ENCODE results near the gene FLNB. TPM values are rescaled to one million over a fixed set of nuclear protein-coding genes. Genes with fewer than 3 reads are reported as not detected.

The FLNB gene
- total and polyA plus RNA-seq, 2 of the 4 experiments (the other 2 are of a cell fraction): 78.0 to 136 TPM

- Histone ChIP-seq H3K9me1 (ENCODE audit: insufficient read depth, low read length) (peaks cover 43% of the 10 kb centered on the region), H4K20me1 (ENCODE audit: insufficient read depth, low read length) (peaks cover 69% of the 10 kb centered on the region), H4K8ac (ENCODE audit: low read depth in 2 of 2, low read length in 2 of 2) (peak overlapping the region in 1 of 2 experiments; percentile 30; a peak in 1 of 4 replicates), H3K36me3 (ENCODE audit: control insufficient read depth, insufficient read depth, low read length) (no peaks in the 10 kb centered on the region), H3K4me1 (ENCODE audit: control insufficient read depth, insufficient read depth, low read length) (peaks cover 42% of the 10 kb centered on the region), H2BK5ac (ENCODE audit: low read depth, low read length, poor library complexity, severe bottlenecking) (peak overlapping the region; percentile 23), H3K9ac (ENCODE audit: low read depth, low read length) (0 out of 2 replicates have a peak overlapping the region, but pooled peaks have one; percentile 39), H4K5ac (ENCODE audit: low read depth, low read length) (peak overlapping the region; percentile 0), H2BK15ac (ENCODE audit: low read depth, low read length) (0 out of 3 replicates have a peak overlapping the region, but pooled peaks have one; percentile 3), H3K4me3 (ENCODE audit: insufficient read depth, low read depth, low read length) (no peak overlapping the region), H3K27ac (ENCODE audit: insufficient read depth, low read length) (peak overlapping the region; percentile 38; the same call in 1 of the 2 replicates), H2BK20ac (ENCODE audit: low read depth, low read length) (peak overlapping the region; percentile 23), H4K91ac (ENCODE audit: insufficient read depth, low read depth, low read length) (peak overlapping the region; percentile 35), H2AK9ac (replicated peaks; ENCODE audit: low read depth, low read length, poor library complexity) (no peak overlapping the region), H3K18ac (ENCODE audit: low read depth, low read length) (peak overlapping the region; percentile 61; the same call in 1 of the 2 replicates), H3K27me3 (ENCODE audit: control insufficient read depth, insufficient read depth, low read length) (no peaks in the 10 kb centered on the region), H3K9me3 (ENCODE audit: control insufficient read depth, insufficient read depth, low read length) (no peaks in the 10 kb centered on the region), H2AFZ (replicated peaks; ENCODE audit: low read length, poor library complexity) (no peak overlapping the region), H3K14ac (replicated peaks; ENCODE audit: low read depth, low read length) (peak overlapping the region; percentile 36), H3K4ac (ENCODE audit: low read depth, low read length) (peak overlapping the region; percentile 62), H3K79me1 (ENCODE audit: low read depth in 1 of 2, low read length in 2 of 2) (peaks cover 15 to 84% of the 10 kb centered on the region in 2 experiments), H2BK120ac (ENCODE audit: low read depth, low read length) (peak overlapping the region; percentile 9), H3K4me2 (ENCODE audit: low read depth, low read length) (peak overlapping the region; percentile 44), H2AK5ac (ENCODE audit: low read depth, low read length) (peak overlapping the region; percentile 1; the same call in 1 of the 2 replicates), H3K23ac (ENCODE audit: low read depth, low read length) (peak overlapping the region; percentile 3), H3K56ac (ENCODE audit: extremely low read depth, insufficient read depth, low read length) (no peak overlapping the region)
- POLR2A ChIA-PET (ENCODE audit: unreplicated experiment): no interaction called here
- DNase-seq: no peak
- in situ Hi-C loops (cut with MboI; ENCODE audit: low sequenced_read_pairs): no loop called here
- CTCF ChIA-PET: no interaction called here
- no peak for ATAC-seq (ENCODE audit: low read depth)
- TF ChIP-seq CEBPB (IDR thresholded peaks at IDR 0.05; ENCODE audit: low read depth, low read length) (no peak), RCOR1 (IDR thresholded peaks at IDR 0.05; ENCODE audit: insufficient replicate concordance, low read length) (no peak), RAD21 (IDR thresholded peaks at IDR 0.05; ENCODE audit: low read length) (no peak), CTCF (conservative IDR thresholded peaks at IDR 0.05; ENCODE audit: low read depth, low read length) (no peak), USF2 (IDR thresholded peaks at IDR 0.05; ENCODE audit: low read depth, low read length) (no peak), ELK1 (IDR thresholded peaks at IDR 0.05; ENCODE audit: borderline replicate concordance, low read depth, low read length) (no peak), SMC3 (IDR thresholded peaks at IDR 0.05; ENCODE audit: low read depth, low read length) (no peak), CHD1 (IDR thresholded peaks at IDR 0.05; ENCODE audit: low read depth, low read length) (no peak), FOS (IDR thresholded peaks at IDR 0.05; ENCODE audit: low read depth, low read length) (no peak), MAZ (IDR thresholded peaks at IDR 0.05; ENCODE audit: borderline replicate concordance, low read depth, low read length) (no peak)
- dilution Hi-C loops (cut with HindIII; ENCODE audit: low sequenced_read_pairs, unreplicated experiment): no loop called here
- BruUV-seq (replicated peaks): no TSS peak
- no CpG with 5 or more reads among the region's 6 CpGs for WGBS, 2 experiments (ENCODE audit: extremely low coverage in 2 of 2, insufficient read length in 1 of 2)
- intact Hi-C loops (cut with micrococcal nuclease): loop anchor here (10.0 kb wide), 1 partner anchor 778 kb away; no protein-coding TSS in a partner anchor
Observed at GRCh38 chr3:58042947-58043707, 34.9 kb downstream of the FLNB start.
